Parathyroid adenoma (tissue), 2 donors: ENCODE measurements around the gene ZBTB21.

Experiments
- H2AFZ ChIP-seq: fragments of 300-600 bp; sonication (generic); one replicate; pipeline ENCODE4 v1.7.0; 2017; ENCODE audit warnings: antibody characterized with exemption, mild to moderate bottlenecking
- H3K27ac ChIP-seq: fragments of 300-600 bp; sonication (generic); one replicate; pipeline ENCODE4 v1.7.0; 2017
- H3K27me3 ChIP-seq: fragments of 300-600 bp; sonication (generic); one replicate; pipeline ENCODE4 v1.7.0; 2017; ENCODE audit warnings: low read length; ENCODE audit not compliant: control insufficient read depth, insufficient read depth
- H3K36me3 ChIP-seq: fragments of 300-600 bp; sonication (generic); one replicate; pipeline ENCODE4 v1.7.0; 2017; ENCODE audit warnings: low read length; ENCODE audit not compliant: control insufficient read depth, insufficient read depth
- H3K4me1 ChIP-seq: fragments of 300-600 bp; sonication (generic); one replicate; pipeline ENCODE4 v1.7.0; 2017; ENCODE audit warnings: control low read depth
- H3K4me2 ChIP-seq: fragments of 300-600 bp; sonication (generic); one replicate; pipeline ENCODE4 v1.7.0; 2017; ENCODE audit warnings: low read length
- H3K4me3 ChIP-seq: fragments of 300-600 bp; sonication (generic); one replicate; pipeline ENCODE4 v1.7.0; 2017; ENCODE audit warnings: low read depth, low read length
- H3K79me2 ChIP-seq: fragments of 300-600 bp; sonication (generic); one replicate; pipeline ENCODE4 v1.7.0; 2017; ENCODE audit warnings: control low read depth
- H3K9ac ChIP-seq: fragments of 300-600 bp; sonication (generic); one replicate; pipeline ENCODE4 v1.7.0; 2017; ENCODE audit warnings: mild to moderate bottlenecking
- H3K9me3 ChIP-seq: fragments of 300-600 bp; sonication (generic); one replicate; pipeline ENCODE4 v1.7.0; 2017; ENCODE audit warnings: low read length; ENCODE audit not compliant: control insufficient read depth
- CTCF ChIP-seq: fragments of 300-600 bp; sonication (generic); IDR thresholded peaks from one replicate; pipeline ENCODE4 v1.7.0; 2017; ENCODE audit warnings: antibody characterized with exemption, mild to moderate bottlenecking
- donor health status: primary hyperparathyroidism.

ZBTB21 gene

GRCh38 chr21:41958886-41959563 is 51.1 kb downstream of the ZBTB21 start:
- H3K4me1 ChIP-seq = peaks cover 8% of the 10 kb centered on the region
- no peak overlapping the region for H3K4me2 ChIP-seq
- no peak overlapping the region for H3K4me3 ChIP-seq
- TF ChIP-seq CTCF = no peak
- no peak overlapping the region for H3K27ac ChIP-seq
- no peaks in the 10 kb centered on the region for H3K79me2 ChIP-seq
- no peaks in the 10 kb centered on the region for H3K27me3 ChIP-seq
- no peak overlapping the region for H3K9ac ChIP-seq
- H3K9me3 ChIP-seq = no peaks in the 10 kb centered on the region
- no peaks in the 10 kb centered on the region for H3K36me3 ChIP-seq
- no peak overlapping the region for H2AFZ ChIP-seq

- H2AFZ ChIP-seq = no peak overlapping the region
- no peak overlapping the region for H3K4me3 ChIP-seq
- TF ChIP-seq CTCF = peak; percentile 16
- no peaks in the 10 kb centered on the region for H3K9me3 ChIP-seq
- peaks cover 8% of the 10 kb centered on the region for H3K4me1 ChIP-seq
- H3K79me2 ChIP-seq = no peaks in the 10 kb centered on the region
- no peak overlapping the region for H3K4me2 ChIP-seq
- H3K9ac ChIP-seq = no peak overlapping the region
- peak overlapping the region; percentile 77 for H3K27ac ChIP-seq
- H3K27me3 ChIP-seq = no peaks in the 10 kb centered on the region
- H3K36me3 ChIP-seq = no peaks in the 10 kb centered on the region
Observed at GRCh38 chr21:41957991-41958766, 52.0 kb downstream of the ZBTB21 start.

- H3K79me2 ChIP-seq = peaks cover 2% of the 10 kb centered on the region
- H3K27me3 ChIP-seq = no peaks in the 10 kb centered on the region
- no peak for TF ChIP-seq CTCF
- H3K36me3 ChIP-seq = no peaks in the 10 kb centered on the region
- no peak overlapping the region for H3K9ac ChIP-seq
- H3K9me3 ChIP-seq = no peaks in the 10 kb centered on the region
- no peak overlapping the region for H3K4me3 ChIP-seq
- peak overlapping the region; percentile 77 for H3K27ac ChIP-seq
- H3K4me1 ChIP-seq = peaks cover 10% of the 10 kb centered on the region
- H3K4me2 ChIP-seq = peak overlapping the region; percentile 20
- H2AFZ ChIP-seq = peak overlapping the region; percentile 50
Observed at GRCh38 chr21:41956926-41957729, 53.0 kb downstream of the ZBTB21 start.

- no peaks in the 10 kb centered on the region for H3K36me3 ChIP-seq
- H3K27me3 ChIP-seq = no peaks in the 10 kb centered on the region
- H3K4me1 ChIP-seq = peaks cover 13% of the 10 kb centered on the region
- H3K79me2 ChIP-seq = peaks cover 2% of the 10 kb centered on the region
- no peak overlapping the region for H3K4me2 ChIP-seq
- no peak overlapping the region for H2AFZ ChIP-seq
- no peak overlapping the region for H3K27ac ChIP-seq
- H3K9me3 ChIP-seq = no peaks in the 10 kb centered on the region
- no peak for TF ChIP-seq CTCF
- H3K9ac ChIP-seq = no peak overlapping the region
- H3K4me3 ChIP-seq = no peak overlapping the region
Observed at GRCh38 chr21:41955516-41955915, 54.6 kb downstream of the ZBTB21 start.
